GM18498 (cell line): Measurements from ENCODE around the gene CYP24A1.

Experiments used
- ATAC-seq: cut with Tn5 transposase; IDR thresholded peaks from one replicate; pipeline ENCODE4 v1.9.1; 2021; ENCODE audit warnings: mild to moderate bottlenecking, moderate library complexity; ENCODE audit not compliant: unreplicated experiment

CYP24A1 gene

DNA sequence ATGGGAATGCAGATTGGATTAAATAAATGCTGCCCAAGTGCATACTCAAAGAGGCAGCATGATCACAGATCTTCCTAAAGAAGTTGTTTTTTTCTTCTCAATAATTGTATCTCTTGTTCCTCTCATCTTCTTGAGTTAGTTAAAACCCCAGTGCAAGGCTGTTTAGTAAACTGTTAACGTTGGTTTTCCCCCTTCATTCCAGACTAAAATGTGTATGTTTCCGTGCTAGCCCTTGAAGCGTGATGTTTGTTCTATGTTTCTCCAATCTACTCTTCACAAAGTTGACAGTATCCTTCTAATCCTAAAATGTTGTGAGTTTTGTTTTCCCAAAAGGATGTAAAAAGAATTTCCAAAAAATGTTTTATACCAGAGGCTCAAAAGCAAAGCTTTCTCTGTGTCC lies 15.6 kb downstream of the CYP24A1 start:
- ATAC-seq, result no peak

DNA sequence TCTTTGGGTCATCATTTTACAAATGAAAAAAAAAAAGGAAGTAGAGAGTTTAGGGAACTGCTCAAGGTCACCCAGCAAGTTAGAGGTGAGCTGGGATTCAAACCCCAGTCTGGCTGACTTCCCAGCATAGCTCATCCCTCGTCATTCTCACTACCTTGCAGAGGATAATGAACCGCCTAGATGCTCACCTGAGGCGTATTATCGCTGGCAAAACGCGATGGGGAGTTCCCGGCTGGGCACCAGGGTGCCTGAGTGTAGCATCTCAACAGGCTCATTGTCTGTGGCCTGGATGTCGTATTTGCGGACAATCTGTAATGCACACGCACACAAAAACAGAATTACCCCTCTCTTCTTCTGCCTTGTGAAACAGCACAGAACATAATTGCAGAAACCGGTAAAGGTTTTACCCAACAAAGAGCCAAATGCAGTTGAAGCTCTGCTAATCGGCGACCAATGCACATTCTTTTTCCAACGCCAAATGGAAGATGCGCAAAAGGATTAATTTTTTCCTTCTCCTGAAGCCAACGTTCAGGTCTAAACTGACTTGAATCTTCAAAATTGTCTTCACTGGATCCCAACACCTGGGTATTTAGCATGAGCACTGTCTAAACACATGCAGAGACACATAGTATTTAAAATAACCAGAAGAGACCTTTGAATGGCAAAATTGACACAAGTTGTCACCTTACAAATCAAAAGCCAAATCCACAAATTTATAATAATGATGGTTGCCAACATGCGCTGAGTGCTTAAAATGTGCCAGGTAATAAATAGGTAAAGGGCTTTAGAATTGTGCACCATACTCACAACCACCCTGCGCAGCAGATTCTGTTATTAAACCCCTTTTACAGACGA lies 16.6 kb downstream of the CYP24A1 start:
- no peak for ATAC-seq

DNA sequence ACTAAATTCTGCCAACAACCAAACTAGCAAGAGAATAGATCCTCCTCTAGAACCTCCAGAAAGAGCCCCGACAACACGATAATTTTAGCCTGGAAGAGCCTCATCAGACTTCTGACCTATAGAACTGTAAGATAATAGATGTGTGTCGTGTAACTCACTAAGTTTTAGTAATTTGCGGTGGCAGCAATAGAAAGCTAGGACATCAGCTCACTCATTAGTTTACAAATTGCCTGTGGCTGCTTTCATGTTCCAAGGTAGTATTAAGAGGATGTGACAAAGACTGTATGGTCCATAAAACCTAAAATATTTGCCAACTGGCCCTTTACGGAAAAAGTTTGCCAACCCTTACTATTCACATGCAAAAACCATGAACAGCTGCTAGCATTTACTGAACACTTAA lies 17.3 kb downstream of the CYP24A1 start:
- ATAC-seq, result no peak

DNA sequence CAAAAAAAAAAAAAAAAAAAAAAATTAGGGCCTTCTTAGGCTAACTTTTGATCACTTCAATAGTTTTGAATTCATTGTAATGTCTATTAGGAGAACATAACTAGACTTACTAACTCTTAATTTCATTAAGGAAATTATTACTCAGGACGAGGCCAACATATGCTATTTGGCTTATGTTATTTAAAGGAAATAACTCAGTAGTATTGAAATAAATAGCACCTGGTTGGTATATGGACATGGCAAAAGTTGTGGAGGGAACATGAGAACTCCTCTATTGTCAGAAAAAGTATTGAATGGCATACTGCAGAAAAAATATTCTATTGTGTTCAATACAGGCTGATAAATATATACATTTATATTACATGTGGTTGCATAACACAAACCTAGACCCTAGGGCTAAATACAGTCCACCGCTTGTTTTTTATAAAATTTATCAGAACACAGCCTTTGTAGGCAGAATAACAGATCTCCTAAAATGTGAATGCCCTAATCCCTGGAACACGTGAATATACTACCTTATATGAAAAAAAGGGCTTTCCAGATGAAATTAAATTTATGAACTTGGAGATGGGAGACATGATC lies 18.0 kb downstream of the CYP24A1 start:
- ATAC-seq, result no peak

DNA sequence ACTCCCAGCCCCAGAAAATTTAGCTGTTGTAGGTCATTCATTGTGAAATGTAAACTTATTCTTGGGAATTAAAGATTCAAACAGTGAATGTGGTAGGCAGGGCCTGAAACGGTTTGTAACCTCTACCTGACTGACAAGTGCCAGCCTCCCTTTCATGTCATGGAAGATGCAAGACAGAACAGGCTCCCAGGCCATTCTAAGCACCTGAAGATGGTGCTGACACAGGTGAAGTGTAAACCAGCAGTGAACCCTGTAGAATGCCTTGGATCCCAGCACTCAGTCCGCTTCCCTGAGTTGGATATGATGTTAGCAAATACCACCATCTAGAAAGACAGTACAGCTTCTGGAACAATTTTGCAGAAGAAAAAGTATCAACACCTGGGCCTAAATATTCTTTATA lies 19.3 kb downstream of the CYP24A1 start:
- ATAC-seq, result no peak

DNA sequence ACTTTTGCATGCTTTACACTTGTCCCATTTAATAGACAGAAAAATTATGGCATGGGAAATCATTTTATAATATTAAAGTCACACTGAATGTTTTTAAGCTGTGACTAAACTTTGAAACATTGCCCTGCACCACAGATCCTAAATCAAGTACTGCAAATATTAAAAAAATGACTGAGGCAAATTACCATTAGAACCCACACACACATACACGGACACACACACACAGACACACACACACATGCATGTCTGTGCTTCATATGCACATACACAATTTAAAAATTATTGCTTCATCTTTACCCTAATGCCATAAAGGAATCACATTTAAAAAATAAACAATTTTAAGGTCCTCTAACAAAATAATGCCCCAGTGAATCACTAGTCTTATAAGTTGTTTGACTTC lies 19.9 kb downstream of the CYP24A1 start:
- ATAC-seq, result no peak

DNA sequence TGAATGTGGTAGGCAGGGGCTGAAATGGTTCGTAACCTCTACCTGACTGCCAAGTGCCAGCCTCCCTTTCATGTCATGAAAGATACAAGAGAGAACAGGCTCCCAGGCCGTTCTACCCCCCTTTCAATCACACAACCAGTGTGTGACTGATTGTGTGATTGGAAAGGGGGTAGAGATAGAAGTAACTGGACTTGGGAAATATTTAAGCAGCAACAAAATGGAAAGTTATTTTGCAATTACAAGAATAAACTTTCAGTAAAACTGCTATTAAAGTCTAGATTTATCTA lies 20.8 kb downstream of the CYP24A1 start:
- ATAC-seq, result no peak

DNA sequence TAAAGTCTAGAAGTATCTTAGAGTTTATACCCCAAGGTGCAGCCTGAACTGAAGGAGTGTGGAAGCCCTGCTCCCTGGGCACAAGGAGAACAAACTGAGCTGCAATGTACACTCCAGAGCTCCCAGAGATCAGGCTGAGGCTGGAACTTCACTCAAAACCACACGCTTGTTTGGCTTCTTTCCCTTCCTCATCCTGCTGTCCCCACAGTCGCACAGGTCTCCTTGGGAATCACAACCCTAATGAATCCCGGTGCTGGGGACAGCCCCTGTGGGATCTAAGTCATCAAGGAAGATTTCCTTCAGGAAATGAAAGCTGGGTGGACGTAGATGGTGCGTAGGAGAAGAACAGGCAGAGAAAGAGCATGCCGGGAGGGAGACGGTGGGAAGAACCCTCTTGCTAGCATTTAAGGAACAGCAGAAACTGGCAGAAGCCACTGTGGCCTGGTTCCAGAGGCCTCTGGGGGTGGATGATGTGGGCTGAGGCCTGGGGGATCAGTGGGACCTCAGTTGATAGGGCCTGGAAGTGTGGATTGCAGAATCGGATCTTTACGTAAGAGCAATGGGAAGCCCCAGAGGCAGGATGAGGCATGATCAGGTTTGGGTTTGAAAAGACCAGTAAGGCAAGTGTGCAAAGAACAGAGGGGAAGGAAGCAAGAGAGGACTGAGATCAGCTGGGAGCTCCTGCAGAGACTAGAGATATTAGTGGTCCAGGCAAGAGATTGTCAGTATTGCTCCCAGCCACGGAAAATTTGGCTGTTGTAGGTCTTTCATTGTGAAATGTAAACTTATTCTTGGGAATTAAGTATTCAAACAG lies 21.4 kb downstream of the CYP24A1 start:
- no peak for ATAC-seq

DNA sequence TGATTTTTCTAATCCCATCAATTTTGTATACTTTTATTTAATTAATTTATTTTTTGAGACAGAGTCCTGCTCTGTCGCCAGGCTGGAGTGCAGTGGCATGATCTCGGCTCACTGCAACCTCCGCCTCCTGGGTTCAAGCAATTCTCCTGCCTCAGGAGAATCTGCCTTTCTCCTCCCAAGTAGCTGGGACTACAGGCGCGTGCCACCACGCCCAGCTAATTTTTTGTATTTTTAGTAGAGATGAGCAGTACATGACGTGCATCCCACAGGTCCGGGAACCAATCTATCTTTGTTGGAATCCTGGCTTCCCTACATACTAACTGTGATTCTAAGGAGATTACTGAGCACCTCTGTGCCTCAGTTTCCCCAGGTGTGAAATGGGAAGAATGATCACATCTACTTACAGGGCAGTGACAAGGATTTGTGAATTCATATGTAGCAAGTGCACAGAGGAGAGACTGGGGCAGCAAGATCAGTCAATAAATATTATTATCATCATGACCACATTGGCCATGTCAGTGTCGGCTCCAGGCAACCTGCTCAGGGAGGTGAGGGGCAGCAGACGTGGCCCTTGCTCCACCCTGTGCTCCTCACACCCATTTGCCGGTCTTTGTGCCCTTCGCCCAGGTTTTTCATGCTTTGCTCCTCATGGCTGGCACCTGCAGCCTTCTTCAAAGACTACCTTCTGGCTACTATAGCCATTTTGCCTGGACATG lies 22.1 kb downstream of the CYP24A1 start:
- ATAC-seq, result no peak

DNA sequence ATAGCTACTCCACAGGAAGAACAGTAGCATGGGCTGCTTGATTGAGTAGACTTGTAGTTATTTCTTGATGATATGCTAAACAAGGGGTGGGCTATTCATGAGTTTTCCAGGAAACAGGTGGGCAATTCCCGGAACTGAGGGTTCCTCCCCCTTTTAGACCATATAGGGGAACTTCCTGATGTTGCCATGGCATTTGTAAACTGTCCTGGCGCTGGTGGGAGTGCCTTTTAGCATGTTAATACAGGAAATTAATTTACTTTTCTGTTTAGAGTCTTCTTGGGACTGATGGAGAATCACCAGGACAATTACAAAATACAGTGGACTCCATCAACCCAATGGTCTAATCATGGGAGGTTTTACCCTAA lies 22.7 kb downstream of the CYP24A1 start:
- no peak for ATAC-seq

DNA sequence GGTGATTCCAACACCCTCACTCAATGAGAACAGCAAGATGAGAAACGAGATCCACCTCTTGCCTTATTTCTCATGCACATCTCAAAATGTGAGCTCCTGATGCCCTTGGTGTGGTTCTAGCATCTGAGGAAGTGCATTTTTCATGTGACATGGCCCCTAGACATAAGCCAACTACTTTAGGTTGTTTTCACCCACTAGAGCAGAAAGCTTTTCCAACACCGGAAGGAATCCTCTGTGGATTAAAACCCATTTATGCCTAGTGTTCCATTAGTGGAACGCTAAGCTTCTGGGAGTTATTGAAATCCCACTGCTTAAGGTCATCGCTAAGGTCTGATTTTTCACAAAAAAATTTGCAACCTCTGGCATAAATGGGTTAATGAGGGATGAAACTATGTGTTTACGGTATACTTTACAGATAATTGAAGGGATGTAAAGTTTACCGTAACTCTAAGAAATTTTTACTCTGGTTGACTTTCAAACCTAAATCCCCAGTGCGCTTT lies 24.0 kb downstream of the CYP24A1 start:
- ATAC-seq, result no peak

DNA sequence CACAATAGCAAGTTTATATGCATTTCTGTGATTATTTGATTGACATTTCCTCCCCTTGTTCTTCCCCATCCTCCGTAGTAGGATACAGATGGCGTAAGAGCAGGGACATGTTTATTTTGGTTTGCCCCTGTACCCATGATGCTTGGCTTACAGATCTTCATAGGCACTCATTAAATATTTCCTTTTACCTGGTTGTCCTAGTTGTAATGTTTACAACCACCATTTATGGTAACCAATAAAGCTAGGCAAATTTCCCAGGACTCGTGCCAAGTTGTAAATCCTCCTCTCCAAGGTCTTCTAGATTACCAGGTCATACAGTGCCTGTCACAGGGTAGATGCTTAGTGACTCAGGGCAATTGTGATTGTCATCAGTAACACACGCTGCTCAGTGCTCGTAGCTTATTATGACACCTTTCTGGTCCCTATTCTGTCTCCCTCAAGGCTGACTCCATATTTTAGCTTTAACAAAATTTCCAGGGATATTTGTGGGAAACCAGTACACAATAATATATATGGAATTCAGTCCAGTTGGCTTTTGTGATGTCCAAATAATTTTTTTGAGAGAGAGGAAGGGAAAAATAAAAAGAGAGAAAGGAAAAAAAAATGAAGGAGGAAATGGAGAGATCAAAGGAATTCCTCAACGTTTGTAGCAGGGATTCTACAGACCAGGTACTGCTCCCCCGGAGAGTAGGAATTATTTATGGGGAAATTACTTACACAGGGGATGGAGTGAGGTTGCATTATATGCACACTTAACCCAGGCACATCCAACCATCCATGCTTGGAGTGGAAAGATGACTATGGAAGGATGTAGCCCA lies 24.6 kb downstream of the CYP24A1 start:
- ATAC-seq, result no peak

DNA sequence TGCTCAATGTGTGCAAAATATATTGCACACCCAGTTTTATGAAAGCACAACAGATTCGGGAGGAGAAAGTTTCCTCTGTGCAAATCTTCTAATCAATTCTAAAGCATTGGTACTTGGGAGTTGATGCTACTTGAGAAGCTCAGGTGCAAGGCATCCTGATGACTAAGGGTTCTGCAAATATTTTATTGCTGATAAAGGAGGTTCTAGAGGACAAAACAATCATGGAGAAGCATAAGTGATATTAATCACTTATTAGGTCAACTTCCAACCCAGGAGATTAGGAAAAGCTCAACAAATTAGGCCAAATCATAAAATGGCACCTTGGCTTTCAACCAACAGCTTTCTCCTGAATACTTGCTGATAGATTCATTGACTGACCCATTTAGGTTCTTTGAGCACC lies 27.1 kb downstream of the CYP24A1 start:
- ATAC-seq, result no peak

DNA sequence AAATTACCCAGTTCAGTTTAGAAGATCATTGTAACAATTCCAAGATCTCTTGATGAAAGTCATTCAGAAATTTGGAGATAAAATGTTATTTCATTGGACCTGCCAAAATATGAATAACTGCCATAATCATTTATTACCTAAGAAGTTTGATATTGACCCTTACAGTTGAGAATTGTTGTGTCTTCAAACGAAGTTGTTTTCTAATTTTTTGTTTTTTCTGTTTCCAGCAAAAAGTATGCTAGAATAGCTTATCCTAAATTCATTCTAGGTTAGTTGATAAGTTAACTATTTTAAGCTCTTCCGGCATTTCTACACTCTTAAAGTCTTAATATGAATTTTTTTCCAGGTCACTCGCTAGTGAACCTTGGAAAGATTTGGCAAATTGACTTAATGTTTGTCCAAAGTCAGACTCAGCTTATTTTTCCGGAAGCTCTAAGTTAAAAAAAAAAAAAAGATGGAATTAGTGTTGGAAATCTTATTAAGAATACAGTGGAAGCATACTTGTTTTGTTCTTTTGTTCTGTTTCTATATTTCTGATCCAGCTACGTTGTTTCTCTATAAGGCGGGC lies 28.9 kb downstream of the CYP24A1 start:
- no peak for ATAC-seq

DNA sequence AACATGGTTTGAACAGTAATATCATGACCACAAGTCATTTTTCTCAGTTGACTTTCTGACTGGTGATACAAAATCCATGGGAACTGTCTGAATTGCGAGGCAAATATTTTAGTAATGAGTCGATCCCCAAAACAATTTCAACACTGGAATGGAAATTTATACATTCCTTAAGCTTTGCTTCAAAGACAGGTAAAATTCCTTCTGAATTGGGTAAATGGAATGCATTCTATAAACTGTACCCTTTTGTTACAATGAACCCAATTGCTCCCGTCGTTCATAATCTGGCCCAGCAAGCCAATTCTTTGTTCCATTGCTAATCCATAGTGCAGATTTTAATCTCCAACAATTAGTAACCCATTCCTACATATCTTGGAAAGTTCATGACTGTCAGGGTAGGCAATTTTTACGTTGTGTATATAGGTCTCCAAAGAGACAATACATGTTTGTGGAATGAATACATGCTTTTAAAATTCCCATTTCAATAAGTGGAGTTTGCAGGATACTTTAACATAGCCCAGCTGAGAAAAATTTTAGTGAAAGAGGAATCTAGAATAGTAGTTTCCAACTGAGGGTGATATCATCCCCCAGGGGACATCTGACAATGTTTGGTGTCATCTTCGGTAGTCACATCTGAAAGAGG lies 32.7 kb downstream of the CYP24A1 start:
- ATAC-seq, result no peak

DNA sequence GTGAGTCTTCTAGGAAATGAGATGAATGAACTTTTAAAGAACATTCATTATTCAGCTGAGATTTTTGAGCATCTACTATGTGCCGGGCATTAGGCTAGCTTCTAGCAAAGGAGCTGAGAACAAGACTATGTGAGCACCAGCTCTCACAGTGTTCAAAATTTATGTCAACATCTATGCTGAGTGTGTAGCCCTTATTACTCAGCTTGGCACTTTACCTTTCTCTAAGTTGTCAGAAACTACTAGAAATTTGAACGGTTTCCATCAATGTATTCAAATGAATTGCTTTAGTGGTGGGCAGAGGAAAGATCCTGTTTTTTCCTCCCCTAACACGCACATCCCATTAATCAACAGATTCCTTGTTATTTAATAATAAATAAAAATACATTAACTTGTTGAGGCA lies 33.3 kb downstream of the CYP24A1 start:
- ATAC-seq, result no peak

DNA sequence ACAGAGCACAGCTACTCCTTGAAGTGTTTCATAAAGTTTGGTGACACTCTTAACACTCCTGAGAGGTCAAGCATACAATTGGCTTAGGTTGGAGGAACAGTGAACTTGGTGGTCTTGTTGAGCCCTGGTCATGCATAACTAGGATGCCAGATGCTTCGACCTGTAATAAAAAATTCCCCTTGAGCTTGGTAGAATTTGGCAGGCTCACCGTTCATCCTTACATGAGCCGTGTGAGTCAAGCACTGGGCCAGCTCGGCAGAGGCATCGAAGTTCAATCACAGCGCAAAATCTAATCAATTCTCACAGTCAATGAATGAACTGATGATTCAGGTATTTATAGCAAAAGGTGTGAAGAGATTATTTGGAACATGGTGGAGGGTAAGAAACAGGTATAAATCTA lies 33.7 kb downstream of the CYP24A1 start:
- ATAC-seq, result no peak

DNA sequence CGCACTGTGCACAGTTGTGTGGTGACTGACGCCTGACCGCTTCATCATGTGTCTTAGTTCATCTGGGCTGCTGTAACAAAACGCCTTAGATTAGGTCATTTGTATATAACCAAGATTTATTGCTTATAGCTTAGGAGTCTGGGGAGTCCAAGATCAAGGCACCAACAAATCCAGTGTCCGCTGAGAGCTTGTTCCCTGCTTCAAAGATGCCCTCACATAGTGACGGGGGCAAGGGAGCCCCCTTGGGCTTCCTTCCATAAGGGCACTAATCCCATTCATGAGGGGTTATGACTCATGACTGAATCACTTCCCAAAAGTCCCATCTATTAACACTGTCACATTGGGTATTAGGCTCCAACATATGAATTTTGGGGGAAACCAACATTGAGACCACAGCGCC lies 34.6 kb downstream of the CYP24A1 start:
- ATAC-seq, result no peak

DNA sequence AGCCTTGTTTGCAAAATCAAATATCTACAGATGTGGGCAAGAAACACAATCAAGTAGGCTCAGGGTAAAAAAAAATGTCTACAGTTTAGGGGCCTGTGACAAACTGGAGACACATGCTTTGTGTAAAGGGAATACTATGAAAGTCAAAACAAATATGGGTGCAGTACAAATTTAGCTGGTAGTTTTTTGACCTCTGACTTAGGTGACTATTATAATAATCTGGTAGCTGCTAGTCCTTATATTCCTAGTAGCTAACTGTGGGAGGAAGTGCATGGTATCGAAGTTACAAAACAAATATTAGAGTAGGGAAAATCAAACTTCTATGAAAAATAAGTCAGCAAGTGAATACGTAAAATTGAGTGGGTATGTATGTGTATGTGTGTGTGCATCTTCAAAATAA lies 35.4 kb downstream of the CYP24A1 start:
- no peak for ATAC-seq

DNA sequence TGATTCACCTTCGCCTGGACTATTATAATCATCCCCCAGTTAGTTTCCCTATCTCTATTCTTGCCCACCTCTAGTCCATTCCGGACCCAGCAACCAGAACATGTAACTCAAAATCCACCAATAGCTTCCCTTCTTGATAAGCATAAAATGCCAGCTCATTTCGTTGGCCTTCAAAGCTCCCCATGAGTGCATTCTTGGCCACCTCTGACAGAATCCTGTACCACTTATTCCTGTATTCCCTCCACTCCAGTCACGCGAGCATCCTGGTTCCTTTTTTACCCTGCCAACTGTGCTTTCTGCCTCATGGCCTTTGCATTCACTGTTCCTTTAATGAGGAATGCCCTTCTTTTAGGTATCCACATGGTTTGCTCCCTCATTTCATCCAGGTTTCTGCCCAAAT lies 36.7 kb downstream of the CYP24A1 start:
- no peak for ATAC-seq
